IPS DF 6.9 (cell line): ENCODE results near the gene ACO2.

Source experiments
- DNase-seq: peaks from one replicate; pipeline ENCODE4 v3.0.0-alpha.2; 2013; ENCODE audit warnings: low read depth, low spot score
- H3K27ac ChIP-seq: one replicate; pipeline ENCODE4 v1.5.1; 2013; ENCODE audit warnings: low read length, control low read depth
- H3K27me3 ChIP-seq: 2 replicates; pipeline ENCODE4 v1.6.1; 2013; ENCODE audit warnings: mild to moderate bottlenecking, low read length; ENCODE audit not compliant: control insufficient read depth, insufficient read depth
- H3K36me3 ChIP-seq: 2 replicates; pipeline ENCODE4 v1.6.1; 2013; ENCODE audit warnings: low read length; ENCODE audit not compliant: control insufficient read depth, insufficient read depth
- H3K4me1 ChIP-seq: 2 replicates; pipeline ENCODE4 v1.6.1; 2013; ENCODE audit warnings: low read length; ENCODE audit not compliant: control insufficient read depth, insufficient read depth
- H3K4me3 ChIP-seq: 2 replicates; pipeline ENCODE4 v1.5.1; 2013; ENCODE audit warnings: mild to moderate bottlenecking, low read length
- H3K9me3 ChIP-seq: 2 replicates; pipeline ENCODE4 v1.6.1; 2013; ENCODE audit warnings: low read length, inconsistent platforms; ENCODE audit not compliant: control insufficient read depth, insufficient read depth
- WGBS: extraction: QIAGEN DNeasy Blood & Tissue Kit; methylation state at CpG from one replicate; pipeline ENCODE4 v1.1.7; 2013; ENCODE audit warnings: mixed read lengths, missing lambda C conversion rate; ENCODE audit not compliant: insufficient read length, insufficient coverage; 5-methylcytosine and 5-hydroxymethylcytosine counted together

ACO2 gene

GRCh38 chr22:41491374-41492100 lies 22.6 kb downstream of the ACO2 start:
- DNase-seq = no peak
- no peak overlapping the region for H3K27ac ChIP-seq
- no peaks in the 10 kb centered on the region for H3K36me3 ChIP-seq
- no CpG with 5 or more reads among the region's 5 CpGs for WGBS
- H3K27me3 ChIP-seq = no peaks in the 10 kb centered on the region
- peaks cover 9% of the 10 kb centered on the region for H3K4me1 ChIP-seq
- no peak overlapping the region for H3K4me3 ChIP-seq
- no peaks in the 10 kb centered on the region for H3K9me3 ChIP-seq

- H3K36me3 ChIP-seq = peaks cover 5% of the 10 kb centered on the region; the same call in 1 of the 2 replicates
- H3K27ac ChIP-seq = no peak overlapping the region
- no peaks in the 10 kb centered on the region for H3K27me3 ChIP-seq
- no peaks in the 10 kb centered on the region for H3K4me1 ChIP-seq
- no peak for DNase-seq
- H3K9me3 ChIP-seq = no peaks in the 10 kb centered on the region
- WGBS = no CpG with 5 or more reads among the region's 6 CpGs
- H3K4me3 ChIP-seq = no peak overlapping the region
Measured at GRCh38 chr22:41498303-41498835, 29.5 kb downstream of the ACO2 start.

DNA sequence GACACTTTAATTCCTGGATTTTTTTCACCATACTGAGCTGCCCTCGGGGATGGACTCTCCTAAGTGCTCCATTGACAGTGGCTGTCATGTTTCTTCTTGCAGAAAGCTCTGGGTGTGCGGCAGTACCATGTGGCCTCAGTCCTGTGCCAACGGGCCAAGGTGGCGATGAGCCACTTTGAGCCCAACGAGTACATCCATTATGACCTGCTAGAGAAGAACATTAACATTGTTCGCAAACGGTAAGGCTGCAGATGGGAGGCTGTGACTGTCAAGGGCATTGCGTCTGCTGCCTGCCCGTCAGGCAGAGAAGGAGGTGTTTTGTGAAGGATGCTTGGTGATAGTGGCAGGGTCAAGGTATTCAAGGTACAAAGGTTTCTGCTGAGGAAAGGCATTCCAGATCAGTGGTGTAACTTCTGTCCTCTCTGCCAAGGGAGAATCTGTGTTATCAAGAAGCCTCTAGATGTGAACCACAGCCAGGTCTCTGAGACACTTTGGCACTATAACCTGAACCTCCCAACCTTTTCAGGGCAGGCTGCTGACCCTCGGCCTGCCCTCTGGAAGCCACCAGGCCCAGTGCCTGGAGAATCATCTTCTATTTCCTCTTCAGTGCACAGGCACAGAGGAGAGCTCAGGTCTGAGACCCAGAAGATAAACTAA lies 30.8 kb downstream of the ACO2 start:
- whole genome bisulfite sequencing = no CpG with 5 or more reads among the region's 10 CpGs
- no peaks in the 10 kb centered on the region for H3K4me1 ChIP-seq
- no peak overlapping the region for H3K27ac ChIP-seq
- no peaks in the 10 kb centered on the region for H3K27me3 ChIP-seq
- H3K9me3 ChIP-seq = no peaks in the 10 kb centered on the region
- H3K36me3 ChIP-seq = peaks cover 5% of the 10 kb centered on the region; the same call in 1 of the 2 replicates
- no peak overlapping the region for H3K4me3 ChIP-seq
- no peak for DNase-seq

GRCh38 chr22:41500303-41500702 lies 31.4 kb downstream of the ACO2 start:
- Histone ChIP-seq H3K36me3 (peaks cover 5% of the 10 kb centered on the region; the same call in 1 of the 2 replicates), H3K4me3 (no peak overlapping the region), H3K27ac (no peak overlapping the region), H3K27me3 (no peaks in the 10 kb centered on the region), H3K4me1 (no peaks in the 10 kb centered on the region), H3K9me3 (no peaks in the 10 kb centered on the region)
- no peak for DNase-seq
- no CpG with 5 or more reads among the region's 7 CpGs for WGBS

- no peaks in the 10 kb centered on the region for H3K4me1 ChIP-seq
- no peak overlapping the region for H3K27ac ChIP-seq
- H3K27me3 ChIP-seq = no peaks in the 10 kb centered on the region
- H3K36me3 ChIP-seq = peaks cover 5% of the 10 kb centered on the region; the same call in 1 of the 2 replicates
- no peak for DNase-seq
- WGBS = no CpG with 5 or more reads among the region's 5 CpGs
- no peak overlapping the region for H3K4me3 ChIP-seq
- H3K9me3 ChIP-seq = no peaks in the 10 kb centered on the region
Measured at GRCh38 chr22:41501209-41501608, 32.3 kb downstream of the ACO2 start.

DNA sequence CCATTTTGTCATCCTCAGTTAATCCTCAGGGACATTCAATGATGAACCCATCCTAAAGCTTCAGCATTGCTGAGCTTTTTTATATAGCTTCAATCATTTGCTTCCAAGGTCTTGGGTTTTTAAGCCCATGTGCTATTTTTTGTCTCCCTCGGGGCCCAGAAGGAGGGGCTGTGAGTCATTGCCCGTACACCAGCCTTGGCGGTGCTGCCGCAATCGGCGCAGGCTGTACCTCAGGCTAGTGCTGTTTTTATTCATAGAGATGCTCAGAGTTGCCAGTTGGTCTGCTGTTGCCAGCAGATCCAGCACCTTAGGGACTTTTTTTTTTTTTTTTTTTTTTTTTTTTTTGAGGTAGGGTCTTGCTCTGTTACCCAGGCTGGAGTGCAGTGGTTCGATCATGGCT lies 35.5 kb downstream of the ACO2 start:
- H3K27me3 ChIP-seq = no peaks in the 10 kb centered on the region

DNA sequence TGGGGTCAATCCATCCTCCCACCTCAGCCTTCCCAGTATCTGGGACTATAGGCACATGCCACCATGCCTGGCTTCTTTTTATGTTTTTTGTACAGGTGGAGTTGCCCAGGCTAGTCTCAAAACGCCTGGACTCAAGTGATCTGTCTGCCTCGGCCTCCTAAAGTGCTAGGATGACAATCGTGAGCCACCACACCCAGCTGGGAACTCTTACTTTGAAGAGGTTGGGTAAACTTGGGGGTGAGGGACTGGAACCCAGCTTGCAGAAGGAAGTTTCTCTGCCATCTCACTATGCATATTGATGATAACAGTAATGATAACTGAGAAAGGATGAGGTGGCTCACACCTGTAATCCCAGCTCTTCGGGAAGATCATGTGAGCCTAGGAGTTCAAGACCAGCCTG lies 35.9 kb downstream of the ACO2 start:
- H3K4me1 ChIP-seq = no peaks in the 10 kb centered on the region; the same call in 1 of the 2 replicates
- H3K27me3 ChIP-seq = no peaks in the 10 kb centered on the region
- DNase-seq = no peak
- H3K27ac ChIP-seq = no peak overlapping the region
- H3K4me3 ChIP-seq = no peak overlapping the region
- 0 out of 2 replicates have a peak, but pooled peaks cover 5% of the 10 kb centered on the region for H3K36me3 ChIP-seq
- whole genome bisulfite sequencing = no CpG with 5 or more reads among the region's 4 CpGs
- H3K9me3 ChIP-seq = no peaks in the 10 kb centered on the region

More for the DNA sequence above, 35.5 kb downstream of the ACO2 start:
- H3K27ac ChIP-seq = no peak overlapping the region
- no peaks in the 10 kb centered on the region for H3K9me3 ChIP-seq
- peaks cover 8% of the 10 kb centered on the region; the same call in 1 of the 2 replicates for H3K36me3 ChIP-seq
- no peak for DNase-seq
- no peaks in the 10 kb centered on the region; the same call in 1 of the 2 replicates for H3K4me1 ChIP-seq
- H3K4me3 ChIP-seq = no peak overlapping the region
- WGBS = no CpG with 5 or more reads among the region's 7 CpGs

DNA sequence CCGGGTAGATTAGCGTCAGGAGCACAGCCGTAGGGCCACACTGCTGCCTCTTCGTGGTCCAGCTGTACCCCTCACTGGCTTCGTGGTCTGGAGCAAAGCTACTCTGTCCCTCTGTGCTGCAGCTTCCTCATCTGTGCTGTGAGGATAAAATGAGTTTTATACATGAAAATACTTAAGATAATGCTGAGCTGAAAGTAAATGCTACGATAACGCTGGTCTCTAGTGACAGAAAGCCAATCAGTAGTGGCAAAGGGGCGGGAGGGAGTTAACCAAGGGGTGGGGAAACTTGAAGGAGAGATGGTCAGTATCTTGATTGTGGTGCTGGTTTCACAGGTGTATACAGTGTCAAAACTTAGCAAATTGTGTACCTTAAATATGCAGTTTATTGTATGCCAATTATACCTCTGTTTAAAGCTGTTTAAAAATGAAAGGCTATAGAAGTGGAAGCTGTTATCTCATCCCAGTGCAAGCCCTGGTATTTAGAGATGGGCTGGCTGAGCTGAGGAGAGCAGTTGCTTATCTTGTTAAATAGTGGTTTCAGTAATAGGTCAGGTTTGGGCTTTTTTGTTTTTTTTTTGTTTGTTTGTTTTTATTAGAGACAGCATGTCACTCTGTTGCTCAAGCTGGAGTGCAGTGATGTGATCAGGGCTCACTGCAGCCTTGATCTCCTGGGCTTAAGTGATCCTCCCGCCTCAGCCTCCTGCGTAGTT lies 36.7 kb downstream of the ACO2 start:
- Histone ChIP-seq H3K27ac (no peak overlapping the region), H3K4me3 (no peak overlapping the region), H3K4me1 (no peaks in the 10 kb centered on the region; the same call in 1 of the 2 replicates), H3K27me3 (no peaks in the 10 kb centered on the region), H3K36me3 (0 out of 2 replicates have a peak, but pooled peaks cover 4% of the 10 kb centered on the region), H3K9me3 (no peaks in the 10 kb centered on the region)
- WGBS = no CpG with 5 or more reads among the region's 10 CpGs
- DNase-seq = no peak

DNA sequence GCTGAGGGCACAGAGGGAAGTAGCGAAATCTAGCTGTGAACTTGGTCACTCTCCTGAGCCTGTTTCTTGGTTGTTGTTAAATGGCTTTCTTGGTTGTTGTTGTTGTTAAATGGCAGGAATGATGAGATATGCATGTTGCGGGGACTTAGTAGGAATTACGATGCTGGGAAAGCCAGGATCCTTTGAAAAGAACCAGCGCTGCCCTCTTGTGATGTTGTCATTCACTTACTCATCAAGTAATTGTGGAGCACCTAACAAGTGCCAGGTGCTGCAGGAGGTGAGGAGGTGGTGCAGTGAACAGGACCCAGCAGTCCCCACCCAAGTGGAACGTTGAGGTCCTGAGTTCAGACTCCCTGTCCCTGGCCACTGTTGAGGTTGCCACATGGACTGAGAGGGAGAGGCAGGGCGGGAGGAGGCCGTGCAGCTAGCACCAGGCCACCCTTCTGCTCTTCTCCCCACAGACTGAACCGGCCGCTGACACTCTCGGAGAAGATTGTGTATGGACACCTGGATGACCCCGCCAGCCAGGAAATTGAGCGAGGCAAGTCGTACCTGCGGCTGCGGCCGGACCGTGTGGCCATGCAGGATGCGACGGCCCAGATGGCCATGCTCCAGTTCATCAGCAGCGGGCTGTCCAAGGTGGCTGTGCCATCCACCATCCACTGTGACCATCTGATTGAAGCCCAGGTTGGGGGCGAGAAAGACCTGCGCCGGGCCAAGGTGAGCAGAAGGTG lies 38.6 kb downstream of the ACO2 start:
- Histone ChIP-seq H3K27me3 (no peaks in the 10 kb centered on the region), H3K4me1 (peaks cover 3% of the 10 kb centered on the region), H3K36me3 (0 out of 2 replicates have a peak, but pooled peaks cover 4% of the 10 kb centered on the region), H3K4me3 (no peak overlapping the region), H3K27ac (no peak overlapping the region), H3K9me3 (no peaks in the 10 kb centered on the region)
- DNase-seq = no peak
- WGBS = no CpG with 5 or more reads among the region's 23 CpGs
